Stimulated activated CD8-positive, alpha-beta memory T cell treated with anti-CD3 and anti-CD28 coated beads, Interleukin-12 subunit alpha, Interleukin-12 subunit beta, amount 100 ng/mL, for 4 hours (primary cell): Measurements from ENCODE around the gene SYT9.

Experiments
- DNase-seq: peaks from one replicate; pipeline ENCODE4 v3.0.0-alpha.2; 2020; ENCODE audit warnings: low read depth

The SYT9 gene

DNA sequence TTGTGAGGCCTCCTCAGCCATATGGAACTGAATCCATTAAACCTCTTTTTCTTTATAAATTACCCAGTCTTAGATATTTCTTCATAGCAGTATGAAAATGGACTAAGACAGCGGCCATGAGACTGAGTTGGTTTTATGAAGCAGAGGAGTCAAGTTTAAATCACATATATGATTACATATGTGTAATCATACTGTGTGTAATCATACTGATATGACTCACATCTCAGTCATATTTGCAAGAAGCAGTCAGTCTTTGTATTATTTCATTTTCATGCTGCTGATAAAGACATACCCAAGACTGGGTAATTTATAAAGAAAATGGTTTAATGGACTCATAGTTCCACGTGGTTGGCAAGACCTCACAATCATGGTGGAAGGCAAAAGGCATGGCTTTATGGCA is 89.8 kb downstream of the SYT9 start:
- DNase-seq, result no peak

DNA sequence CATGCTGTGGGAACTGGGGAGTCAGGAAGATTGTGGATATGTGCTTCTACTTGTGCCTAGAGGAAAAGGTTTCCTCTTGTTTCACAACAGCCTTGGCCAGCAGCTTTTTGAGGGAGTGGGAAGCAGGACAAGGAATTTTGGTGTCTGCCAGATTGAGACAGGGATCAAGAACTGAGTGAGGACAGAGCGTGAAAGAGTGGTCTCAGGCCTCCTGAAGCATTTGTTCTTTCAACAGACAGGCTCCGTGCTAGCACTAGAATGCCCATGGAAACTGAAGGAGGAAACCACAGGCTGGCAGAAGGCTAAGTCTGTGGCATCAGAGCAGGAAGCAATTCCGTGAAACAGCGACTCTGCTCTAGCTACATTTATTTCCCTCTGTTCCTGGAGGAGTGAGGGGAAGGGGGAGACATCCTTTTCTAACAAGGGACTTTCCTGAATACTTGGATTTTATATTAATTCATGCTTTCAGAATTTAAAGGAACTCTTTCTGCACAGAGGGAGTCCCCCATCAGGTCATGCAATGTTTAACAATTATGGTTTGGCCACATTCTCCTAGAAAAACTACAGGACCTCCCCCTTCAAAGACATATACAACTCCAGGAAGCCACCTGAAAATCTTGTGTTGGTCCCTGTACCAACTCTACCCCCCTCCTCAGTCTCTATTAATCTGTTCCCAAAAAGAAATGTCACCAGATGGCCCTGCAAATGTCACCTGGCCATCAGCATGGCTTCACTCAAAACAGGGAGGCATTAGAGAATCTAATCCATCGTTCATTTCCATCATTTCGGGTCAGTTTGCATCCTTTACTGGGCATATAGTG is 96.1 kb downstream of the SYT9 start:
- DNase-seq, result no peak

DNA sequence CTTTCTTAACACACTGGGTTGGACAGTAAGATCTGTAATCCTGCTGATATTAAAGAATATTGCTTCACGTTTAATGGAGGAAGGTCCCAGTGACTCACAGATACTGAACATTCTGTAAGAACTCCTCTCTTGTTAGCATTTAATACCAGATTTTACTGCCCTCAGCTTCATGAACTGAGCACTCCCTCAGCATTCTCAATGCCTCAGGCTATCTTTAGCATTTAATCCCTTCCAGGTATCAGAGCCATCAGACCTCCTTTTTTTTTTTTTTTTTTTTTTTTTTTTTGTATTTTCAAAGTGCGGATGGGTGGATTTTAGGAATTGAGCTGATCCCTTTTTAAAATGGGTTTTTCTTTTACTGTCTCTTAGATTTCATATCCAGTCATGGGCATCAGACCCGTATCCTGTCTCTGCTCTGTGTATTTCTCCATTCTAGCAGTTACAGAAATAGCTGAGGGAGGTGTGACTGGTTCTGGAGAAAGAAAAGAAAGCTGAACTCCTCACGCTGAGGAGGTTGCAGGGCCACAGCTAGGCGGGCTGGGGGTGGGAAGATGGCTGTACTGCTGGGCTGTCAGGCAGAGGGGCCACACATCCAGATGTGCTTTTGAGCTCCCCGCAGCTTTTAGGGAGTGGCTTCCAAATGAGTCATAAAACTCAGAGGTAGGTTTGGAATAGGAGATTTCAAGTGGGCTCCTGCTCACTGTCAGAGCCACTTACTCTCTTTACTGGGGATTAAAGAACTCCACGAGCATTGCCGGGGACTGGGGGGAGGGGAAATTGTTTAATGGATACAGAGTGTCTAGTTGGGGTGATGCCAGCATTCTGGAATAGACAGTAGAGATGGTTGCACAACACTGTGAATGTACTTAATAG is 97.0 kb downstream of the SYT9 start:
- DNase-seq, result no peak

DNA sequence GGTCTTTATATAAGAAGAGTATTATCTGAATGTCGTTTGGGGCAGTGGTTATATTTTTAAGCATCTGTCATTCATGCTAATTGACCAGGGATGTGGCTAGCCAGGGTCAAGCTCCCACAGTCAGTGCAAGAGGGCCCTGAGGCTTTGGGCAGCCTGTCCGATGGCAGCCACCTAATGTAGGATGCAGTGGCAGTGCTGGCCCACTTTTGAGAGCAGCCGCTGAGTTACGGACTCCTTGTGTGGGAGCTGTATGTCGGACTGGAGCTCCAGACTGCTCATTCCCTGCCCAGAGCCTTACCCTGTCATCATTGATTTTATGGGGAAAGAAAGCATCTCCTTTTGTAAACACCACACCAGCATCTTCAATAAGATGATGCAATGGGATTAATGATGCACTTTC is 99.5 kb downstream of the SYT9 start:
- no peak for DNase-seq

DNA sequence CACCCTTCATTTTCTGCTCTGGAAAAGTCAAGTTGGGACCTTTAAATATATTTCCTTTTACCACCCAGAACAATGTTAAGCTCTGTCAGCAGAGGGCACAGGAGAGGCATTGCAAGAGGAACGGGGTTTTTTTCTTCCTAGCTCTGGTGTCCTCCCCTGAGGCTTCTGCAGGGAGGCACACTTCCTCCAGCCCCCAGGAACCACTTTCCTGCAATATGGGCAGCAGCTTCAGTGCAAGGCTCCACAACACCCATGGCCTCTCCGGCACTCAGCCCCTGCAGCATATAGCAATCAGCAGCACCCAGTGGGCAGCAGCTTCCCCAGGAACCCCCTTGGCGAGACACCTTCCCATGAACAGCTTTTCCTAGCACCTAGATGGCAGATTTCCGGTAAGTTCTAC is 101.4 kb downstream of the SYT9 start:
- DNase-seq, result no peak

DNA sequence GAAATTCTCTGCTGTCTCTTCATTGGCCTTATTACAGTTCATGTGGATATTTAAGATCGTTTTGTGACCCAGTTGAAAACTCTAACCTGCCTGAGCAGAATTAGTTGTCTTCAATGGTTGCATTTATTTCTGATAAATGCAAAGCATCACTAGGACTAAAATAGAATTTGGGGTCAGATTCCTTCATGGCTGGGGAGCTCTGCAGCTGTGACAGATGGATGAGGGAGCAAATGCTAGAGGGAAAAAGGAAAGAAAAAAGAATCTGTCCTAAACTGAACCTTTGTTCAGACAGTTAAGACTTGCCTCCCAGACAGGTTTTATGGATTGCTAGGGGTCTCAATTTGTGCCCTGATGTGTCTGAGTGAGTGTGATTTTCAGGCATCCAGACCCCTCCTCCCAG is 113.0 kb downstream of the SYT9 start:
- no peak for DNase-seq

DNA sequence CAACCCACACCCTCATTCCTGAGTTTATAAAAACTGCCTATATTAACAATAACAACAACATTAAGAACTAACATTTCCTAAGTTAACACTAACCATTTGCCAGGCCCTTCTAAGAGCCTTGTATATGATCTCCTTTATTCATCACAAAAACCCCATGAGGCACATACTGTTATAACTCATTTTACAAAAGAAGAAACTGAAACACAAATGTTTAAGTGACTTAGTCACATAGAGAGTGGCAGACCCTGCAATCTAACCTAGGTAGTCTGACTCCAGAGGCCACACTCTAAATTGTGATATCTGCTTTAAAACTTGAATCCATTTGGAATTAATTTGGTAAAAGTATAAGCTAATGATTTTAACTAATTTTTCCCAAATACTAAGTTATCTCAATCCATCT is 116.1 kb downstream of the SYT9 start:
- DNase-seq, result no peak

DNA sequence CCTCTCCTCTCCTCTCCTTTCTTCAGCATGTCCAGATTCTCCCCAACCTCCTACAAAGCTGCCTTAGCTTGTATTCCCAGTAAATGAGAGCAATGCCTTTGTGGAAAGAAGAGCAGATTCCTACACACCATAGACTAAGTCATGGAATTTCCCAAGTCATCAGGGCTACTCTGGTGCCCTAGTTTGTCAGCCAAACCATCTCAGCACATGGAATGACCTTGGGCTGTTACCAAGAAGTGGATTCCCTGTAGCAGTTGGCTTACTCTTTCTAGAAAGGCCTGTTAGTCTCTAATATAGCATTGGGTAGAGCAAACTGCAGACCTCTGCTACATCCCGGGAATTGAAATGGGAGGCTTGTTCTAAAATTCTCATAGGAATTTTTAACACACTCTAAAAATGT is 124.7 kb downstream of the SYT9 start:
- DNase-seq, result no peak

DNA sequence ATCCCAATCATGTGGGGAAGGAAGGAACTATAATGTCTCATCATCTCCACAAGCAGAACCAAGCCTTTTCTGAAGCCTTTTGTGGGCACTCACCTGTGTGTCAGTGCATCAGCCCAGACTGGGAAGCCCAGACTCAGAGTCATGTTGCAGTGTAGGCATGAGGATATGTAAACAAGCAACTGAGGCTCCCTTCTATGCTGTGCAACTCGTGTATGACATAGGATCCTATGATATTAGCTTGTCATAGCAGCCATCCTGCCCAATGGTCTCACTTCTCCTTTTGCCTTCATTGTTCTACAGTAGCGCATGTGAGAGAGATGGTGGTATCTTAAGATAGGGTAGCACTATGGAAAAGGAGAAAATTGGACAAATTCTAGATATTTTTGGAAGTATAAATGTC is 130.2 kb downstream of the SYT9 start:
- DNase-seq, result no peak

DNA sequence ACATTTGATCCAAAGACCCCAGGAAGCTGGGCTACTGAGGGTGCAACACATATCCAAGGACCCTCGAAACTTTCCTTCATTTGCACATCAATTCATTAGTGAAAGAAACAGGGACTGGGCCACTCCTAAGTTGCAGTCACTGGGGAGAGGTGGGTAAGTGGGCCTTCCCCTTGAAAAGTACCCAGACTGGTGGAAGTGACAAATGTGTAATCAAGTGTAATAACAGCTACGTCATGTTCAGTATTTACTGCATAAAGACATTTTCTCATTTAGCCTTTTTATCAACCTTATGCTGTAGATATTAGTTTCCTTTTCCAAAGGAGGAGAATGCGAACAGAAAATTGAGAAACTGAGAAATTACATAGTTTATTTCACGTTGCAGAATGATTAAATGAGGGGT is 131.7 kb downstream of the SYT9 start:
- no peak for DNase-seq

DNA sequence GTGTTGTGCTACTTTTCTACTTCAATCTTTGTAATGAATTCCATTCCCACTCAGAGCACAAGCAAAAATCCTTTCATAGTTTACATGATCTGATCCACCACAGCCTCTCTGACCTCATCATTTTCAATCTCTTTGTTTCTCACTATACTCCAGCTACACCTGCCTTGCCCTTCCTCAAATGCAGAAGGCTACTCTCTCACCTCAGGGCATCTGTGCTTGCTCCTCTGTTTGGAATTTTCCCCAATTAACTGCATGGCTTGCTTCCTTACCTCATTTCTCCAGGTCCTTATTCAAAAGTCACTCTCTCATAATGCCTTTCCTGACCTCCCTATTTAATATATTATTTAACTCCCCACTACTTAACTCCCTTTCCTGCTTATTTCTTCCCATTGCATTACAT is 133.0 kb downstream of the SYT9 start:
- DNase-seq, result no peak

DNA sequence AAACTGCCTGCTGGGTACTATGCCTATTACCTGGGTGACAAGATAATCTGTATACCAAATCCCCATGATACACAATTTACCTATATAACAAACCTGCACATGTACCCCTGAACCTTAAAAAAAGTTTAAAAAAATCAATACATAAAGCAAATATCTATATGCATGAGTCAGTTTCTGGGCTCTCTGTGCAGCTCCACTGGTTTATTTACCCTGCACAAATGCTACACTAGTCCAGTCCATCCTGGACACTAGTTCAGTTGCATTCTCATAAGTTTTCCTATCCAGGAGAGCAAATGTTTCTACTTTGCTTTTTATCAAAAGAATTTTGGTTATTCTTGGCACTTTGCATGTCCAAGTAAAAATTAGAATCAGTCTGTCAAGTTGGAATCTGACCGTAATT is 133.8 kb downstream of the SYT9 start:
- no peak for DNase-seq

DNA sequence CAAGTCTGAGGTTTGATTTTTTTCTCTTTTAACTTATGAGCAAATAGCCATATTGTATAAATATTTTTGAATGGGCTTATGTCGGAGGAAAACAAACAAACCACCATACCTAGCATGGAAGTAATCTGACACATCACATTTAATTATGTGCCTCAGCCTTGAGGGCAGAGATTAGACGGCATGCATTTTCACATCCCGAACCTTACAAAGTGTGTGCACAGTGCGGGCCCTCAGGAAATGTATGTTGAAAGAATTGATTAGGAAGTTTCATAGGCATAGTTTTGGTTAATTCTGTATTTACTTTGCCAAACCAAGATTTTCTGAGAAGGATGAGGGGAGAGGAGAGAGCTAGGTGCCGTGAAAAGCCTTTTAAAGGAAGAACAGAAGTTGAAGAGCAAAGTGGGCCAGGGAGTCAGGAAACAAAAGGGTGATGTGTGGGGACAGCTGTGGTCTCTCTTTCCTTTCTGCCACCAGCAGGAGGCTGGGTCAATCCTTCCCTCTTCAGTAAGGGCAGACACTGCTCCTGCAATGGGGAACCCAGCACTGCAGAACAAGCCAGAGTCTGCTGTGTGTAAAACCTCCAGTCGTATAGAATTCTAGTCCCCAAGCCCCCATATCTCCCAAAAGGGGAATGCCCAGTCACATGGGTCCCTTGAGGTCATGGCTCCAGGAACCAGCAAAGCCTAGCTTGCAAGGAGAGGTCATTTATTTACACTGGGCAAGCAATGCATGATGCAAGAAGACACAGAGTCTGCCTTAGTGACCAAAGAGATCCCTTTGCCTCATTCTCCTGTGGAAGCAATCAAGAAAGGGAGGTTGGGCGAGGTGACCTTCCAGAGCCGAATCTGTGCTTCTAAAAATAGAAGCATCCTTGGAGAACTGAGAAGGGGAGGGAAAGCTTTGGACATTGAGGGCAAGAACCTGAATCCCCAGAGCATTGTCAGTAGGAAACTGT is 162.5 kb downstream of the SYT9 start:
- DNase-seq, result no peak

DNA sequence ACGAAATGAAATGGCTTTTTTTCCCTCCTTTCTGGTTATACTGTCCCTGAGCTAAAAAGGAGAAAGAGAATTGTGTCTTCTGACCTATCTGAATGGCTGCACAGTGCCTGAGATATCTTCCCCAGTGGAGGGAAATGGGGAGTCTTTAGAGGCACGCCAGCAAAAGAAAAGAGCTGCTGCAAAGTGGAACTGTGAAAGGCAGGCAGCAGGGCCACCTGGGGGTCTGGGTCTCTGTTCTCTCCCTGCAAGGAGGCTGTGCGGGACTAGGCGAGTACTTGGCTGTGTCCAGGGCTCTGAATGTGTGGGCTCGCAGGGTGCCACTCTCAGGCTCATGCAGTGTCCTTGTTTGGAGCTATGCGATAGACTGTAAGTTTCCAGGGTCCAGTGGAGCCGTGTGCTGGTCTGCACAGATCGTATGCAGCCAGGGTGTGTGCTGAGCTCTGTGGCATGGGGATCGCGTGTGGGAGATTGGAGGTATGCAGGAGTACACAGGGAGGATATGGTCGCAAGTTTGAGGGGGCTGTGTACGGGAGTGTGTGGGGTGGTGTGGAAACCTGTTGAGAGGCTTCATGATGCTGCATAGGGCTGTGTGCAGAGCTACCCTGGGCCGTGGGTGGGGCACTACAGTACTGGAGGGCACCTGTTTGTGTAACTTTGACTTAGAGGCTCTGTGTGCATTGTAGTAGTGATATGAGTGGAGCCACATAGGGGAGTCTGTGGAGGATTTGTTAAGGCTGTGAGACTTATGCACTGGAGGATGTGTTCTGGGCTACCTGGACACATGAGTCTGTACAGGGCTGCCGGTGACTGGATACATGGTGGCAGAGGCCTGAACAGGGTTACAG is 163.5 kb downstream of the SYT9 start:
- DNase-seq, result no peak

DNA sequence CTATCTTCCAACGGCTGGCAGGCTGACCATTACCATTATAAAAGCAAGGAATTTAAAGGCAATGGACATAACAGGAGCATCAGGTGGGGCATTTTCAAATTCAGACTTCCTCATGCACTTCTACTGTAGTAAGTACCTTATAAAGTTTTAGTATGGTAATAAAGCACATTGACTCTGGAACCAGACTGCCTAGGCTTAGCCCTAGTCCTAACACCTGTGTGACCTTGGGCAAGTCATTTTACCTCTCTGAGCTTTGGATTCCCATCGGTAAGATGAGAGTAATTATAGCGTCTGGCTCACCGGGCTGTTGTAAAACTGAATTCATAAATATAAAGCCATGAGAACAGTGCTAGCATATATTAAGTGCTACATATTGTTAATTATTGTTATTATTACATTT is 164.4 kb downstream of the SYT9 start:
- DNase-seq, result no peak

DNA sequence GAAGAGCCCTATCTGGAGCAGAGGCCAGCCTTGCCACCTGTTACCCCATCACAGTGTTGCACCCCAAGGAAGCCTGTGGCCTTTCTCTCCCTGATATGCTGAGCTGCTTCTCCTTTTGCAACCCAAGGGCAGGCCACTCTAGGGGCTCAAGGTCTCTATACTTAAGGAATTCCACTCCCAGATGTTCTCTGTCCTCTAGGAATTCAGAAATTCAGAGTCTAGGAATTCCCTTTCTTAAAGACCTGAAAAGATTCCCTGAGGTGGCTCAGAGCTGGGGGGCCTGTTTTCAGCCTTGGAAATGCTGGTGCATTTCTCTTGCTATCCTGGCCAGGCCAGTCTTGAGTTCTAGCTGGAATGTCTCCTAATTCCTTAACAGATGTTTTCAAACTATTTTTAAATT is 165.6 kb downstream of the SYT9 start:
- DNase-seq, result no peak

DNA sequence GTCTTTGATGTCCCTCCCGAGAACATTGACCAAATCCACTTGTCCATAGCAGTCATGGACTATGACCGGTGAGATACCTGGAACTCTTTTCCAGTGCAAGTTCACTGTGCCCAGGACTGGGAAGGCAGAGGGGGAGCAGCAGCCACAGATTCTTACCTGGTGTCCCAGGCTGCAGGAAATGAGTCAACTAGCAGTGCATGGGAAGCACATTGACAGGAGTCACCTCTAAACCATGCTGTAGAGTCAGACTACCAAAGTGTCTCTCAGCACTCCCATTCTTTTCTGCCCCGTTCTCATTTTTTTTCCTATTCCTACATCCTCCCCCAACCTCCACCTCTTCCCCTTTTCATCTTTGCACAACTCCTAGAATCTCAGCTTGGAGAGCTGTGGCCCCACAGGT is 166.4 kb downstream of the SYT9 start:
- DNase-seq, result no peak

DNA sequence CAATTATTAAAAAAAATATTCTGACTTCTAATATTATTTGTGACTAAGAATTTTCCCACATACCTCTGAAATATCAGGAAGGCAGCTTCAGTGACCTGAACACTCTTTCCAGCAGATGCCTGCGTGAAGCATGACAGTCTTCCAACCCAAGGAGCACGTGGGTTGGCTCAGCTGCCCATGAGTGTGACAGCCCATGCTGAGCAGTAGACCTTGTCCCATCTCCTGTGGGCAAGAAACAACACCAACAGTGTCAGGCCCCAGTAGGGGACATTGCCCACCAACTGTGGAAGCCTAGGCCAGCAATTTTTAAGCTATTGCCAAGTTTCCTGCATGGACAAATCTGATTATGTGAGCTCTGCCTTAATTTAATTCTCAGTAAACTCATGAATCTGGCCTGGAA is 167.2 kb downstream of the SYT9 start:
- DNase-seq, result no peak

DNA sequence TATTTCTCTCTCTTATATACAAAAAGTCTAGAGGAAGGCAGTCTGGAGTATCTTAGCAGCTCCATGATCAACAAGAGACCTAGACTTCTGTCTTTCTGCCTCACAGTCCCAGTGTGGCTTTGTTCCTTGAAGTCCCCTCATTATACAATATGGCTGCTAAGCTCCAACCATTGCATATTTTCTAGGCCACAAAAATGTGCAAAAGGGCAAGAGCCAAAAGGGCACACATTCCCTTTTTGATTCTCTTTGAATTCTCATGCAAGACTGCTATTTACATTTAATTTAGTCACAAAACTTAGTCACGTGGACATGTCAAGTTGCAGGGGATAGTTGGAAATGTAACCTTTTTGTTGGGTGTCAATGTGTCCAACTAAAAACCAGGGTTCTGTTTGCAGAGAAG is 169.4 kb downstream of the SYT9 start:
- DNase-seq, result no peak

DNA sequence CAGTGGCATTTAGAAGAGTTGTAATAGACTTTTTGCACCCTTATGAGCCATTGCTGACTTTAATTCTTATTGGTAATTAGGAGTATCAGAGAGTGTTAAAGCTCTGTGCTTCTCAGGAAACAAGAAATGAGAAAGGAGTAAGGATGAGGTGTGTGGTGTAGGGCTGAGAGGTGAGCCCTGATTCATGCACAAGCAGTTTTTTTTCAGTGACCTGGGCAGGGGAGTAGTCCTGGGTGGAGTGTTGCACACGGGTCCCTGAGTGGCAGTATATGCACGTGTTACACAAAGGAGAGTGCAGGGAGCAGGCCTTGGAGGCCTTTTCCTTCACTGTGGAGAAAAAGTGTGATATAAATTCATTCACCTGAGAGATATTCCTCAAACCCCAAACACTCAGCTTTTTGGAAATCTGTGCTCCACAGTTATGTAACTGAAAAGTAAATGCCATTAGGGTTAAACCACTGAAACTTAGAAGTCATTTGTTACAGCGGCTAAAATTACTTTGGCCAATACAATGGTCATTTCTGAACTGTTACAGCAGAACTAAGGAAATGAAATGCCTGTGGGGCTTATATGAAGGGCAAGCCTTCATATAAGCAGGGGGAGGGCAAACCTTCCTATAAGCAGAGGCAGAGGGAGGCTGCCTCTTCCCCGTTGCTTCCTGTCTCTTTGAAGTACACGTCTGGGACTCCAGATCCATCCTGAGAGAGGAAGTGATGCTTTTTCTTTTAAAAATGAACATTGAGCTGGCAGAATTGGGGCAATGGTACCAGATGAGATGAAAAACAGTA is 171.0 kb downstream of the SYT9 start:
- no peak for DNase-seq

DNA sequence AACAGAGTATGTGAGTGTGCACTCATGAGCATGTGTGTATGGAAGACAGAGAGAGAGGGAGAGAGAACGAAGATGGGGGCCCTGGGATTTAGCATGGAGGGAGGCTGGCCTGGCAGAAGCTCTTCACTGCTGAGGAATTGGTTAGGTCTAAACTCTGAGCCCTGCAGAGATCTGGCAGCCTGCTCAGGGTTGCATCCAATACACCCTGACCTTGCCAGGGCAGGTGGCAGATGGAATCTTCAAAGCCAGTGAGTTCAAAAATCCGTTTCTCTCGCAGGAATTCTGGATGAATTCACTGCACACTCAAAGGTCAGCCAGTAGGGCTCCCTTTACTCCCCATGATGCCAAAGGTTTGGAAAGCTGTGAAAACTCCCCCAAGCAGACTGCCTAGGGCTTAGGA is 172.2 kb downstream of the SYT9 start:
- no peak for DNase-seq
